Vagina (tissue), 2 donors: Measurements from ENCODE around the gene CD46.

Experiments
- CTCF ChIP-seq, 3 experiments: fragments of 450-650 bp in 2 of 3; fragments of 200-600 bp in 1 of 3; sonication (generic) in 1 of 3; IDR thresholded peaks; one replicate each; pipeline ENCODE4 v1.5.1; 2017 to 2019; ENCODE audit warnings: antibody characterized with exemption in 3 of 3, mild to moderate bottlenecking in 2 of 3, moderate library complexity in 2 of 3
- POLR2A ChIP-seq, 2 donors: fragments of 450-650 bp; IDR thresholded peaks; one replicate each; pipeline ENCODE4 v1.6.1; 2017; ENCODE audit warnings: antibody characterized with exemption in 2 of 2, mild to moderate bottlenecking in 2 of 2, moderate library complexity in 2 of 2
- POLR2AphosphoS5 ChIP-seq, 2 donors: sonication (generic); formaldehyde crosslinking; IDR thresholded peaks; one replicate each; pipeline ENCODE4 v1.9.0; 2017; ENCODE audit warnings: antibody characterized with exemption in 2 of 2, mild to moderate bottlenecking in 2 of 2, low read depth in 1 of 2; ENCODE audit not compliant: insufficient read depth in 1 of 2

DNA sequence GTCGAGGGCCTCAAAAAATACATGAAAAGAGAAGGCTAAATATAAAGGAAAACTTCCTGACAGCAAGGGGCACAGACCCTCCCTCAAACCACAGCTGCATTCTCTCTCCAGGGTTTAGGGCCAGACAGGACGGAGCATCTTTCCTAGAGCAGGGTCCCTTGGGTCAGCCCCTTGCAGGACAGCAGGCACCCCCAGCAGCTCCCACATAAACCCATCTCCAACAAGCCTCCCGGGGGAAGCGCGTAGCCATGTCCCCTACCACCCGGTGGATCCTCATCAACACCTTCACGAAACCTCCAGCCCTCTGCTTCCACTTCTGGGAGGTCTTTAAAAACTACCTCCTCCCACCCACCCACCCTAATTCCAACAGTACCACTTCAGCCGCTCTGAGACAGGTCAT is 59.5 kb downstream of the CD46 start:
- no peak for TF ChIP-seq CTCF (IDR thresholded peaks at IDR 0.05)
- TF ChIP-seq POLR2A (IDR thresholded peaks at IDR 0.05) = no peak
- TF ChIP-seq POLR2AphosphoS5 (IDR thresholded peaks at IDR 0.05; ENCODE audit: insufficient read depth in 1 of 2, low read depth in 1 of 2) = no peak
